CD14-positive monocyte (primary cell): Measurements from ENCODE around the gene IL21R. TPM values are rescaled to one million over a fixed set of nuclear protein-coding genes. Genes with fewer than 3 reads are reported as not detected.

Source experiments
- DNase-seq, 3 donors: peaks; one replicate each; pipeline ENCODE4 v3.0.0-alpha.2; 2011 to 2022
- H2AFZ ChIP-seq: 2 replicates; pipeline ENCODE4 v1.6.0; 2012; ENCODE audit warnings: mild to moderate bottlenecking, low read depth, low read length, inconsistent platforms; ENCODE audit not compliant: insufficient read depth, poor library complexity, severe bottlenecking
- H3K27ac ChIP-seq, 2 donors: 1 replicate in 1 of 2; 2 replicates in 1 of 2; pipeline ENCODE4 v1.5.1; 2012 to 2013; ENCODE audit warnings: low read length in 2 of 2, control low read depth in 1 of 2, inconsistent platforms in 1 of 2, low read depth in 1 of 2, mild to moderate bottlenecking in 1 of 2
- H3K27me3 ChIP-seq, 2 donors: one replicate each; pipeline versions ENCODE4 v1.6.0 to v1.6.1; 2011 to 2013; ENCODE audit warnings: low read length in 2 of 2; ENCODE audit not compliant: control insufficient read depth in 2 of 2, insufficient read depth in 2 of 2
- H3K36me3 ChIP-seq, 2 donors: replicated peaks in 1 of 2; 1 replicate in 1 of 2; 2 replicates in 1 of 2; pipeline versions ENCODE4 v1.5.1 to v1.6.1; 2012 to 2013; ENCODE audit warnings: low read length in 2 of 2, control low read depth in 1 of 2, inconsistent platforms in 1 of 2, mild to moderate bottlenecking in 1 of 2; ENCODE audit not compliant: insufficient read depth in 2 of 2, control insufficient read depth in 1 of 2
- H3K4me1 ChIP-seq, 2 donors: 1 replicate in 1 of 2; 2 replicates in 1 of 2; pipeline versions ENCODE4 v1.5.1 to v1.6.1; 2012 to 2013; ENCODE audit warnings: low read length in 2 of 2, control low read depth in 1 of 2, inconsistent platforms in 1 of 2, mild to moderate bottlenecking in 1 of 2, moderate library complexity in 1 of 2; ENCODE audit not compliant: insufficient read depth in 2 of 2, control insufficient read depth in 1 of 2
- H3K4me2 ChIP-seq: replicated peaks from 2 replicates; pipeline ENCODE3; 2012; ENCODE audit warnings: low read length, moderate library complexity, mild to moderate bottlenecking; ENCODE audit not compliant: poor library complexity, severe bottlenecking; ENCODE audit errors: extremely low read depth
- H3K4me3 ChIP-seq, 3 experiments: fragments of 200-600 bp in 1 of 3; sonication (generic) in 1 of 3; replicated peaks in 1 of 3; 1 replicate in 2 of 3; 2 replicates in 1 of 3; pipeline ENCODE4 v1.5.1; 2011 to 2013; ENCODE audit warnings: low read length in 3 of 3, mild to moderate bottlenecking in 3 of 3, control low read depth in 2 of 3, low read depth in 2 of 3, inconsistent platforms in 1 of 3, moderate library complexity in 1 of 3
- H3K79me2 ChIP-seq: 2 replicates; pipeline ENCODE4 v1.6.0; 2012; ENCODE audit warnings: mild to moderate bottlenecking, control low read depth, inconsistent platforms, low read length, moderate library complexity; ENCODE audit not compliant: insufficient read depth
- H3K9ac ChIP-seq: 2 replicates; pipeline ENCODE4 v1.6.0; 2017; ENCODE audit warnings: low read length, mild to moderate bottlenecking; ENCODE audit not compliant: insufficient read depth, poor library complexity, severe bottlenecking
- H3K9me3 ChIP-seq, 2 donors: replicated peaks in 1 of 2; 1 replicate in 1 of 2; 2 replicates in 1 of 2; pipeline versions ENCODE4 v1.5.1 to v1.6.1; 2012 to 2013; ENCODE audit warnings: low read length in 2 of 2, control low read depth in 1 of 2; ENCODE audit not compliant: control insufficient read depth in 1 of 2, insufficient read depth in 1 of 2
- H4K20me1 ChIP-seq: 2 replicates; pipeline ENCODE4 v1.6.0; 2012; ENCODE audit warnings: mild to moderate bottlenecking, low read length, control low read depth, moderate library complexity; ENCODE audit not compliant: insufficient read depth
- H3K27ac Mint-ChIP-seq, 7 donors: one replicate each; pipeline ENCODE4 v1.8.0; 2020; ENCODE audit warnings: mild to moderate bottlenecking in 7 of 7, mixed read lengths in 7 of 7, moderate library complexity in 6 of 7, inconsistent platforms in 2 of 7
- H3K27me3 Mint-ChIP-seq, 3 donors: one replicate each; pipeline ENCODE4 v1.8.0; 2021 to 2022; ENCODE audit warnings: low read depth in 3 of 3, mild to moderate bottlenecking in 3 of 3, mixed read lengths in 3 of 3, moderate library complexity in 3 of 3, inconsistent platforms in 1 of 3
- H3K36me3 Mint-ChIP-seq, 2 donors: one replicate each; pipeline ENCODE4 v1.8.0; 2020; ENCODE audit warnings: mixed read lengths in 2 of 2, inconsistent platforms in 1 of 2, mild to moderate bottlenecking in 1 of 2
- H3K4me1 Mint-ChIP-seq: one replicate; pipeline ENCODE4 v1.8.0; 2020; ENCODE audit warnings: mild to moderate bottlenecking, mixed read lengths
- H3K4me3 Mint-ChIP-seq, 2 donors: one replicate each; pipeline ENCODE4 v1.8.0; 2020; ENCODE audit warnings: mild to moderate bottlenecking in 2 of 2, mixed read lengths in 2 of 2, moderate library complexity in 1 of 2
- H3K9me3 Mint-ChIP-seq, 7 donors: one replicate each; pipeline ENCODE4 v1.8.0; 2020 to 2022; ENCODE audit warnings: mixed read lengths in 7 of 7, mild to moderate bottlenecking in 6 of 7, moderate library complexity in 6 of 7, inconsistent platforms in 2 of 7
- CTCF ChIP-seq: fragments of 200-600 bp; IDR thresholded peaks from one replicate; pipeline ENCODE4 v1.8.0; 2022; ENCODE audit warnings: antibody characterized with exemption, mild to moderate bottlenecking
- WGBS: methylation state at CpG from one replicate; pipeline ENCODE4 v1.1.5; 2013; ENCODE audit warnings: missing lambda C conversion rate; ENCODE audit not compliant: insufficient coverage; 5-methylcytosine and 5-hydroxymethylcytosine counted together
- intact Hi-C, 2 donors: fragments of 100-400 bp; cut with micrococcal nuclease; formaldehyde crosslinking; loops; one replicate each; pipeline versions ENCODE4 v1.15.0 to v1.15.1; 2023
- polyA plus RNA-seq, 3 donors: library from polyadenylated mRNA; depleted of rRNA in 1 of 3; unstranded in 2 of 3; stranded (reverse) in 1 of 3; fragments of 300-500 nt in 2 of 3; fragments of >200 nt in 1 of 3; fragmentation: Illumina TruSeq in 2 of 3; gene quantifications; 1 replicate in 2 of 3; 2 replicates in 1 of 3; pipeline ENCODE4 v1.2.3, GENCODE V29; 2012 to 2021

IL21R gene
- polyA plus RNA-seq, 3 donors, result 1.0 to 1.7 (median 1.4) TPM

GRCh38 chr16:27386674-27387073 is 15.3 kb upstream of the IL21R start:
- H3K4me2 ChIP-seq, result no peak overlapping the region
- H3K4me3 ChIP-seq, result no peak overlapping the region
- H3K27ac ChIP-seq, result no peak overlapping the region
- whole genome bisulfite sequencing, result 100% methylated on average over 1 of the region's 4 CpGs
- TF ChIP-seq CTCF, result no peak
- Mint-ChIP-seq H3K27me3 (peaks cover 0 to 4% (median 0%) of the 10 kb centered on the region in 3 donors), H3K4me3 (no peak overlapping the region), H3K9me3 (peaks cover 7 to 19% (median 14%) of the 10 kb centered on the region in 7 donors), H3K27ac (no peak overlapping the region), H3K4me1 (peaks cover 47% of the 10 kb centered on the region), H3K36me3 (peaks cover 0 to 2% of the 10 kb centered on the region in 2 donors)
- H3K9ac ChIP-seq, result no peak overlapping the region
- peaks cover 45 to 50% of the 10 kb centered on the region in 2 donors for H3K4me1 ChIP-seq
- H3K36me3 ChIP-seq, result no peaks in the 10 kb centered on the region
- no peaks in the 10 kb centered on the region for H3K79me2 ChIP-seq
- DNase-seq, result no peak
- no peaks in the 10 kb centered on the region for H4K20me1 ChIP-seq
- H2AFZ ChIP-seq, result no peak overlapping the region
- no peaks in the 10 kb centered on the region for H3K27me3 ChIP-seq
- no peaks in the 10 kb centered on the region for H3K9me3 ChIP-seq
- intact Hi-C loops, result no loop called here

GRCh38 chr16:27387724-27388123 is 14.2 kb upstream of the IL21R start:
- Histone ChIP-seq H3K4me3 (no peak overlapping the region), H3K79me2 (no peaks in the 10 kb centered on the region), H3K9ac (no peak overlapping the region), H3K36me3 (no peaks in the 10 kb centered on the region), H3K27me3 (no peaks in the 10 kb centered on the region), H4K20me1 (no peaks in the 10 kb centered on the region), H3K9me3 (peaks cover 0 to 3% of the 10 kb centered on the region in 2 donors), H3K4me2 (no peak overlapping the region), H2AFZ (no peak overlapping the region), H3K27ac (no peak overlapping the region), H3K4me1 (peaks cover 44 to 50% of the 10 kb centered on the region in 2 donors)
- intact Hi-C loops, result no loop called here
- no CpG with 5 or more reads among the region's 1 CpG for WGBS
- Mint-ChIP-seq H3K4me3 (no peak overlapping the region), H3K27me3 (peaks cover 0 to 4% (median 0%) of the 10 kb centered on the region in 3 donors), H3K27ac (no peak overlapping the region), H3K36me3 (peaks cover 0 to 6% of the 10 kb centered on the region in 2 donors), H3K9me3 (peaks cover 13 to 22% (median 19%) of the 10 kb centered on the region in 7 donors), H3K4me1 (peaks cover 37% of the 10 kb centered on the region)
- no peak for TF ChIP-seq CTCF
- no peak for DNase-seq
